Panc1 (cell line): ENCODE measurements around the gene MYH3. TPM values are rescaled to one million over a fixed set of nuclear protein-coding genes. Genes with fewer than 3 reads are reported as not detected.

Source experiments
- ATAC-seq: fragments of 200-7000 bp; cut with Tn5 transposase; 2 replicates; pipeline ENCODE4 v1.9.1; 2020; ENCODE audit warnings: mild to moderate bottlenecking, moderate library complexity
- BruUV-seq: library from RNA; stranded (reverse); fragments of 400-500 nt; replicated peaks from 2 replicates; lab custom pipeline; 2021; lab: Mats Ljungman, UMichigan
- CTCF ChIA-PET: fragments of 300-600 bp; sonication (Branson Sonifier 250); formaldehyde crosslinking; loops from one replicate; lab custom pipeline; 2022; ENCODE audit warnings: antibody characterized with exemption; lab: Charles Lee
- POLR2A ChIA-PET: fragments of 300-600 bp; sonication (Branson Sonifier 250); formaldehyde crosslinking; loops from one replicate; lab custom pipeline; 2022; ENCODE audit warnings: antibody characterized with exemption; lab: Charles Lee
- DNase-seq: peaks from one replicate; pipeline ENCODE4 v3.0.0-alpha.2; 2010; ENCODE audit warnings: low read depth, low spot score
- H3K27ac ChIP-seq: 2 replicates; pipeline ENCODE4 v1.5.1; 2011; ENCODE audit warnings: mild to moderate bottlenecking, low read length, inconsistent platforms
- H3K27me3 ChIP-seq: fragments of 200-500 bp; sonication (Bioruptor generic); 2 replicates; pipeline ENCODE4 v1.6.0; 2014; ENCODE audit warnings: low read length, inconsistent platforms; ENCODE audit not compliant: control insufficient read depth, insufficient read depth
- H3K36me3 ChIP-seq: fragments of 200-500 bp; sonication (Bioruptor generic); 2 replicates; pipeline ENCODE4 v1.5.1; 2014; ENCODE audit warnings: inconsistent platforms, mild to moderate bottlenecking, low read length, moderate library complexity; ENCODE audit not compliant: control insufficient read depth, insufficient read depth
- H3K4me1 ChIP-seq: 2 replicates; pipeline ENCODE4 v1.5.1; 2011; ENCODE audit warnings: inconsistent platforms, mild to moderate bottlenecking, low read length, moderate library complexity; ENCODE audit not compliant: control insufficient read depth, insufficient read depth
- H3K4me3 ChIP-seq, 2 experiments: 2 replicates each; pipeline ENCODE4 v1.5.1; 2011 to 2012; ENCODE audit warnings: low read depth in 2 of 2, low read length in 2 of 2, mild to moderate bottlenecking in 2 of 2, inconsistent platforms in 1 of 2, moderate library complexity in 1 of 2
- H3K9me3 ChIP-seq: fragments of 200-500 bp; sonication (Bioruptor generic); 2 replicates; pipeline ENCODE4 v1.5.1; 2014; ENCODE audit warnings: low read depth, mild to moderate bottlenecking, inconsistent platforms, low read length, moderate library complexity; ENCODE audit not compliant: control insufficient read depth, insufficient read depth
- CTCF ChIP-seq: fragments of 450-650 bp; IDR thresholded peaks from 2 replicates; pipeline ENCODE4 v1.5.1; 2017; ENCODE audit warnings: mild to moderate bottlenecking
- POLR2AphosphoS5 ChIP-seq: IDR thresholded peaks from 2 replicates; pipeline ENCODE4 v1.6.1; 2012; ENCODE audit warnings: mild to moderate bottlenecking, low read depth, low read length, moderate library complexity
- SIN3A ChIP-seq: IDR thresholded peaks from 2 replicates; pipeline ENCODE4 v1.6.1; 2012; ENCODE audit warnings: low read depth, mild to moderate bottlenecking, low read length, moderate library complexity, borderline replicate concordance; ENCODE audit not compliant: insufficient read depth
- TCF7L2 ChIP-seq: IDR thresholded peaks from 2 replicates; pipeline ENCODE4 v1.6.1; 2011; ENCODE audit warnings: mild to moderate bottlenecking, low read depth, low read length, inconsistent platforms
- in situ Hi-C: cut with HindIII; loops from 2 replicates; pipeline ENCODE4 v1.10.0; 2016; ENCODE audit warnings: low sequenced_read_pairs, low pct_unique_long_range_greater_than_20kb
- intact Hi-C: fragments of 100-400 bp; cut with micrococcal nuclease; formaldehyde crosslinking; loops from one replicate; pipeline ENCODE4 v1.10.0; 2022; ENCODE audit not compliant: unreplicated experiment
- total RNA-seq: library from RNA; stranded (reverse); gene quantifications from one replicate; pipeline ENCODE4 v1.2.1, GENCODE V29; 2021; ENCODE audit not compliant: unreplicated experiment
- TF ChIP-seq, protein P1 (sequence below), 2 experiments: IDR thresholded peaks; 2 replicates each; pipeline ENCODE4 v1.6.1; 2011 to 2012; ENCODE audit warnings: low read depth in 2 of 2, control low read depth in 1 of 2, low read length in 1 of 2, mild to moderate bottlenecking in 1 of 2, moderate library complexity in 1 of 2; ENCODE audit not compliant: insufficient read depth in 1 of 2

MYH3 gene
- total RNA-seq, 1 experiment from 2014 or later: 1.6 TPM

DNA sequence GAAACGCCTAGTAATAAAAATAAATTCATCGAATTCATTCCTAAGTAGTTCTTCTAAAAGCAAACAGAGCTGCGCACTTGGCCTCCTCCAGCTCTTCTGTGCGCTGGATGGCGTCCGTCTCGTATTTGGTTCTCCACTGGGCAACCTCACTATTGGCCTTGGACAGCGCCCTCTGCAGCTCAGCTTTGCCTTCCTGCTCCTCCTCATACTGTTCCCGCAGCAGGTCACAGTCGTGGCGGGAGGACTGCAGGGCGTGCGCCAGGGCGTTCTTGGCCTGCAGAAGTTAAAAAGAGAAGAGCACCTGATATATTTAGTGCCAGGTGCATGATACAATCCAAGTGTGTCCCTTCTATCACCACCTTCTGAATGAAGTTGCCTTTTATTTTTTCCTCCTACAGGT, 21.8 kb downstream of the MYH3 start:
- Histone ChIP-seq H3K4me3 (no peak overlapping the region), H3K27me3 (no peaks in the 10 kb centered on the region), H3K27ac (no peak overlapping the region), H3K4me1 (no peaks in the 10 kb centered on the region), H3K36me3 (no peaks in the 10 kb centered on the region), H3K9me3 (no peaks in the 10 kb centered on the region)
- BruUV-seq: no TSS peak
- in situ Hi-C loops: no loop called here
- ATAC-seq (no peak), DNase-seq (no peak)
- intact Hi-C loops: no loop called here
- POLR2A ChIA-PET: no interaction called here
- TF ChIP-seq POLR2AphosphoS5 (no peak), CTCF (no peak), SIN3A (no peak), TCF7L2 (no peak)
- TF ChIP-seq, protein P1, sequence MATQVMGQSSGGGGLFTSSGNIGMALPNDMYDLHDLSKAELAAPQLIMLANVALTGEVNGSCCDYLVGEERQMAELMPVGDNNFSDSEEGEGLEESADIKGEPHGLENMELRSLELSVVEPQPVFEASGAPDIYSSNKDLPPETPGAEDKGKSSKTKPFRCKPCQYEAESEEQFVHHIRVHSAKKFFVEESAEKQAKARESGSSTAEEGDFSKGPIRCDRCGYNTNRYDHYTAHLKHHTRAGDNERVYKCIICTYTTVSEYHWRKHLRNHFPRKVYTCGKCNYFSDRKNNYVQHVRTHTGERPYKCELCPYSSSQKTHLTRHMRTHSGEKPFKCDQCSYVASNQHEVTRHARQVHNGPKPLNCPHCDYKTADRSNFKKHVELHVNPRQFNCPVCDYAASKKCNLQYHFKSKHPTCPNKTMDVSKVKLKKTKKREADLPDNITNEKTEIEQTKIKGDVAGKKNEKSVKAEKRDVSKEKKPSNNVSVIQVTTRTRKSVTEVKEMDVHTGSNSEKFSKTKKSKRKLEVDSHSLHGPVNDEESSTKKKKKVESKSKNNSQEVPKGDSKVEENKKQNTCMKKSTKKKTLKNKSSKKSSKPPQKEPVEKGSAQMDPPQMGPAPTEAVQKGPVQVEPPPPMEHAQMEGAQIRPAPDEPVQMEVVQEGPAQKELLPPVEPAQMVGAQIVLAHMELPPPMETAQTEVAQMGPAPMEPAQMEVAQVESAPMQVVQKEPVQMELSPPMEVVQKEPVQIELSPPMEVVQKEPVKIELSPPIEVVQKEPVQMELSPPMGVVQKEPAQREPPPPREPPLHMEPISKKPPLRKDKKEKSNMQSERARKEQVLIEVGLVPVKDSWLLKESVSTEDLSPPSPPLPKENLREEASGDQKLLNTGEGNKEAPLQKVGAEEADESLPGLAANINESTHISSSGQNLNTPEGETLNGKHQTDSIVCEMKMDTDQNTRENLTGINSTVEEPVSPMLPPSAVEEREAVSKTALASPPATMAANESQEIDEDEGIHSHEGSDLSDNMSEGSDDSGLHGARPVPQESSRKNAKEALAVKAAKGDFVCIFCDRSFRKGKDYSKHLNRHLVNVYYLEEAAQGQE (IDR thresholded peaks at IDR 0.05; ENCODE audit: insufficient read depth in 1 of 2, low read depth in 2 of 2, low read length in 1 of 2): no peak
- CTCF ChIA-PET: interaction anchor here (0.6 to 1.4 kb wide), 2 partner anchors 11 to 306 kb away, joined by 3 read pairs; no protein-coding TSS in a partner anchor

GRCh38 chr17:10633738-10634379, 23.2 kb downstream of the MYH3 start:
- Histone ChIP-seq H3K36me3 (no peaks in the 10 kb centered on the region), H3K27me3 (no peaks in the 10 kb centered on the region), H3K27ac (no peak overlapping the region), H3K4me1 (no peaks in the 10 kb centered on the region), H3K9me3 (no peaks in the 10 kb centered on the region), H3K4me3 (no peak overlapping the region)
- TF ChIP-seq CTCF: no peak
- TF ChIP-seq TCF7L2: no peak
- no peak for TF ChIP-seq POLR2AphosphoS5
- TF ChIP-seq, protein P1 (IDR thresholded peaks at IDR 0.05; ENCODE audit: insufficient read depth in 1 of 2, low read depth in 2 of 2, low read length in 1 of 2): no peak
- no peak for TF ChIP-seq SIN3A
- BruUV-seq: no TSS peak
- ChIA-PET POLR2A (no interaction called here), CTCF (no interaction called here)
- intact Hi-C loops: no loop called here
- in situ Hi-C loops: no loop called here
- ATAC-seq: no peak
- DNase-seq: no peak
